ENCODE data around the gene GBX1.

Gene GBX1
- 0 to 0.12 (median 0) reads per million in 18 experiments for total RNA-seq

GRCh38 chr7:151167197-151167961 is at the start of gene GBX1:
Gene GBX1, minus strand, starts transcription at chr7:151167694. Its CDS starts 146 bp downstream, at chr7:151167548.
- no peak for DNase-seq

GRCh38 chr7:151215396-151215795 is 47.9 kb upstream of the GBX1 start:
- DNase-seq: no peak

GRCh38 chr7:151213826-151214225 is 46.3 kb upstream of the GBX1 start:
- no peak for DNase-seq

- DNase-seq: no peak
Measured at GRCh38 chr7:151212626-151213025, 45.1 kb upstream of the GBX1 start.

- no peak for DNase-seq
Measured at GRCh38 chr7:151211155-151211772, 43.8 kb upstream of the GBX1 start.

- DNase-seq: no peak
Measured at GRCh38 chr7:151210087-151210854, 42.8 kb upstream of the GBX1 start, which contains the start of gene H2BK1. Gene H2BK1, minus strand, starts transcription at chr7:151210488. Its CDS starts 170 bp downstream, at chr7:151210318.

- DNase-seq: no peak
Measured at GRCh38 chr7:151209588-151209987, 42.1 kb upstream of the GBX1 start.

- no peak for DNase-seq
Measured at GRCh38 chr7:151208253-151208862, 40.9 kb upstream of the GBX1 start.

GRCh38 chr7:151207804-151208203 is 40.3 kb upstream of the GBX1 start:
- DNase-seq: no peak

GRCh38 chr7:151207315-151207714 is 39.8 kb upstream of the GBX1 start:
- DNase-seq: no peak

- no peak for DNase-seq
Measured at GRCh38 chr7:151206914-151207313, 39.4 kb upstream of the GBX1 start.

- no peak for DNase-seq
Measured at GRCh38 chr7:151205730-151206129, 38.2 kb upstream of the GBX1 start.

- no peak for DNase-seq
Measured at GRCh38 chr7:151204383-151205032, 37.0 kb upstream of the GBX1 start.

- DNase-seq: no peak
Measured at GRCh38 chr7:151202836-151203235, 35.3 kb upstream of the GBX1 start.

- no peak for DNase-seq
Measured at GRCh38 chr7:151201751-151202150, 34.3 kb upstream of the GBX1 start.

- no peak for DNase-seq
Measured at GRCh38 chr7:151201344-151201743, 33.9 kb upstream of the GBX1 start.

GRCh38 chr7:151198945-151199848 is 31.7 kb upstream of the GBX1 start:
- no peak for DNase-seq

- no peak for DNase-seq
Measured at GRCh38 chr7:151197932-151198331, 30.4 kb upstream of the GBX1 start.

GRCh38 chr7:151195616-151196450 is 28.3 kb upstream of the GBX1 start:
- DNase-seq: no peak

- no peak for DNase-seq
Measured at GRCh38 chr7:151194188-151194587, 26.7 kb upstream of the GBX1 start.
